DMS153 treated with DMSO at 0.1 percent for 48 hours (cell line): ENCODE results near the gene SLC2A4RG.
A peak's percentile ranks its signal among the peaks of the same experiment; 100 is the strongest.

Source experiments
- DNase-seq: peaks from one replicate; lab custom pipeline; 2025; ENCODE audit not compliant: unreplicated experiment; lab: John Stamatoyannopoulos, UW

SLC2A4RG gene

GRCh38 chr20:63740627-63741353 lies 1.2 kb downstream of the SLC2A4RG start:
- peak; percentile 64 for DNase-seq

GRCh38 chr20:63741354-63741675 lies 1.7 kb downstream of the SLC2A4RG start:
- DNase-seq: no peak

- DNase-seq: no peak
These were observed 2.3 kb downstream of the SLC2A4RG start for GRCh38 chr20:63741676-63742380.

GRCh38 chr20:63742381-63743024 lies 2.9 kb downstream of the SLC2A4RG start:
- no peak for DNase-seq

DNA sequence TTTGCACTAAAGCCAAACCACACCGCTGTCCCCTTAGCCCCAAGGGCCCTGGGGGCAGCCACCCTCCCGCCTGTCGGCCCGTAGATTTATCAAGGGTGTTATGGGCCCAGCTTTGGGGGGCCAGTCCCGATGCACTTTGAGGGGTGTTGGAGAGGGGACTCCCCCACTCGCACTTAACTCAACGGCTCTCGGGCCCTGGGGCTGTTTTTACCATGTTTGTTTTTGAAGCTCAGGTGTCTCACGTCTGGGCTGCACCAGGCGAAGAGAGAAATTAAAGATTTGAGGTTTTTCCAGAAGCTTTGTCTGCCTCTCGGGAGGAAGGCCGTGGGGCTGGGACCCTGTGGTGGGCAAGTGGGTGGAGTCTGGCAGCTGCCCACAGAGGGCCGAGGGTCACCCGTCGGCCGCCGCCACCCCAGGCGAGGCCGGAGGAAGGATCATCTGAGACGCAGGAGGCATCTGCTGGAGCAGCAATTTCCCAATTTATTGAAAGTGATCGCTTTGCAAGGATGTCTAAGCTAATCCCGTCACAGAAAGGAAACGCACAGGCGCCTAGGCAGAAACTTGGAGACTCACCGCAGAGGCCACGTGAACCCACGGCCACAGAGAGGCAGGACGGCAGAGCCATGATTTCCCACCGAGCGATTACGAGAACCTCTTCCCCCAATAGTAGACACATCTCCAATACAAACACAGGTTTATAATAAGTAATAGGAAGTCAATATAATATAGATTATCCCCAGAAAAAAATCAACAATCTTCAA lies 3.8 kb downstream of the SLC2A4RG start:
- no peak for DNase-seq

DNA sequence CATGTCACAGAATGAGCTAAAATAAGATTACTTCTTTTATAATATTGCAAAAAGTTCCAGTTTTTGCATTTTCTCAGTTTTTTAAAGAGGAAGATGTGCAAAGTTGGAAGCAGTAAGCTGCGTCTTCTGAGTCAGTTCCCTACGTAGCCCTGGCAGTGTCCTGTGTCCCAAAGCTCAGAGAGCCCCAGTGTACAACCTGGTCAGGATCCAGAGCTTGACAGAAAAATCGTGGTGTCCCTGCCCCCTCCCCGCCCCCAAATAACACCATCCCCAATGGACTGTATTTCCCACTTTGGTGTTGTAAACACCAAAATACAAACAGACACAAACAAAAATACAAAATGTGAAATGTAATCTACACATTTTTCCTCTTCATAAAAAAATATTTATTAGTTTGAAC lies 4.6 kb downstream of the SLC2A4RG start:
- DNase-seq: no peak

DNA sequence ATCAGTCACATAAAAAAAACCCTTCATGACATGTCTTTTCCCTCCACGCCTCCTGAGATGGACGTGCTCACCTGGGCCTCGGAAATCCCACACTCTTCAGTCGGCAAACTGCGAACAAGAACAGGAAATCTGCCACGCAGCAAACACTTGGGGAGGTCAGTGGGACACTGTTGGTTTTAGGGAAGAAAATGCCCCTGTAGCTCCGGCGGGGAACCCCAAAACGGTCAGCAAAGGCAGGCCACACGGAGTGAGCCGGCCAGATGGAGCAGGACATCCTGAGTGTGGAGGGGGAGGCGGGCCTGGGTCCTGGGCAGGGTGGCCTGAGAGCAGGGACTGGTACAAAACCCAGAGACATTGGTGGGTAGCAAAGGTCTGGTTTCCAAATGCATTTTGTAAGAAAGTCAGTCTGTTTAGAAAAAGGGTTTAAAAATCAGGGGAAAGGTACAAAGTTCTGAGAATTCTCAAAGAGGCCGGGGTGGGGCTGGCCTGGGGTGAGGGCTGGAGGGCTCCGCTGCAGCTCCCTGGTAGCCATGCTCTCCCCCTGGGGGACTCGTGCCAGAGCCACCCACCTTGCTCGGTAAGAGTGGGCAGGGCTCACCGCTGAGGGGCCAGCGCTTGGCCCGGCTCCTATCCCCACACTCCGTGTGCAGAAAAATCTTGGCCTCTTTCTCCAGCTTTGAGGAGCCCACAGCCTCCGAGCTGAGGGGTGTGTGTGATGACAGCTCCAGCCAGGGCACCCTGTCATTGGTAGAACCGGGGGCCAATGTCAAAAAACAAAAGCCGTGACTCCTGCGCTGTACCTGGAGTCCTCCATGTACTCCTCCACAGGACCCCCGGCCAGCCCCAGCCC lies 5.2 kb downstream of the SLC2A4RG start:
- DNase-seq: no peak

- DNase-seq: no peak
These were observed 5.8 kb downstream of the SLC2A4RG start for GRCh38 chr20:63745424-63745805.

DNA sequence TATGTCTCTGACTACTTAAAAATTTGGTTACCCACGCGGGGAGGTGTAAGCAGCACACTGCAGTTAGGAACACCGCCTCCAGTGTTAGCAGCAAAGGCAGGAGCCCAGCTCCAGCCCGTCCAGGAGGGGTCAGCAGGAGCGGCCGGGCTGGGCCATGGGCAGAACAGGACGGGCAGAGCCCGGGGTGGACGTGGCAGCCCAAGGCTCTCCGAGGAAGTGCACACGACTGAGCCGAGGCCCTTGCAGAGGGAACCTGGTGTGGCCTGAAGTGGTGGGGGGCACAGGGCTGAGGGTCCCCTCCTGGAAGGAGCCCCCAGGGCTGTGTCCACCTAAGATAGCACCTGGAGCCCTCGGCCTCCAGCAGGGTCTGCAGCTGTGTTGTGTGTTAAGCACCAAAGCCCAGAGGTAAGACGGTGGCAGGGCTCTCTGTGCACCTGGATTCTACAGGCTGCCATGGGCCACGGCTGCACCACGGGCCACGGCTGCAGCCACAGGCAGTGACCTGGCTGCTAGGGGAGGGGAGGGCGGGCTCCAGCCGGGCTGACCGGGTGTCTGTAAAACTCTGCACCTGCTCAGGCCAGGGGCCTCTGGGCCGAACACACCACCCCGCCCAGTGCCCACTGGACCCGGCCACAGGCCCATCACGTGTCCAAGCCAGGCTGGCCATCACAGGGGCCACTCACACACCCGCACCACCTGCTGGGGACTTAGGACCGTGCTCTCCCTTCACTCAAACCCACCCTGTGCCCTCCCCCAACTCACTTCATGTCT lies 6.6 kb downstream of the SLC2A4RG start:
- DNase-seq: no peak

- no peak for DNase-seq
These were observed 7.3 kb downstream of the SLC2A4RG start for GRCh38 chr20:63746751-63747315.

- DNase-seq: no peak
These were observed 8.1 kb downstream of the SLC2A4RG start for GRCh38 chr20:63747622-63748069.

DNA sequence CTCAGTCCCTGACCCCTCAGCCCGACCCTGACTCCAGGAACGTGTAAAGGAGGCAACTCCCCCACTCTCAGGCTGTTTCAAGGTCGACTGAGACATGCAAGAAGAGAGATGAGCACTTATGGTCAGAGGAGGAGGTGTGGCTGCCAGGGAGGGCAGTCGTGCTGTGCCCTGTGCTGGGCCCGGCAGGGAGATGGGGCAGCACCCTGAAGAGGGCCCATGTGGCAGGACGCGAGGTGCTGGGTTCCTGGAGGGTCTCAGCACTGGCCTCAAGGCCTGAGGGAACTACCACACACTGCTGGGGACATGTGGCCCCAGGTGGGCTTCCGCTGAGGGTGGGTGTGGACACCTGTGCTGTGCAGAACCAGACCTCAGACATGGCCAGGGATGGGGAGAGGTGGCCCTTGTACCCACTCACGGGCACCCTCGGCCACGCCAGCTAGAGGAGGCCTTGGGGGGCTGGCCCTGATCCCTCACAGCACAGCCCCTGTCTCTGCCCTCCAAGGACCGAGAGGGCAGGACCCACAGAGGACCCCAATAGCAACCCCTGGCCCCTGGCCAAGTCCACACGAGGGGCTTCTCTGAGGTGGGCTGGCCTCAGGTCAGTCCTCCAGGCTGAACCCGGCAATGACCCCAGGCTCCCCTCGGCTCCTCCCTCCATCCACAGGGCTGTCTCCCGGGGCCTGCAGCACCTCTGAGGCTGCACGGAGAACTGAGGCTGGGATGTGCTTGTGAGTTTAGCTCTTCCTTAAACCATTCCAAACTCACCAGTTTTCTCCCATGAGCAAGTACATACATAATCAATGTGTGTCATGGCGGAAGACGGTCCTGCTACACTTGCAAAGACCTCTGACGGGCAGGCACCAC lies 8.7 kb downstream of the SLC2A4RG start:
- no peak for DNase-seq

- DNase-seq: no peak
These were observed 9.3 kb downstream of the SLC2A4RG start for GRCh38 chr20:63748934-63749270.

GRCh38 chr20:63749597-63750508 lies 10.3 kb downstream of the SLC2A4RG start:
- DNase-seq: no peak

DNA sequence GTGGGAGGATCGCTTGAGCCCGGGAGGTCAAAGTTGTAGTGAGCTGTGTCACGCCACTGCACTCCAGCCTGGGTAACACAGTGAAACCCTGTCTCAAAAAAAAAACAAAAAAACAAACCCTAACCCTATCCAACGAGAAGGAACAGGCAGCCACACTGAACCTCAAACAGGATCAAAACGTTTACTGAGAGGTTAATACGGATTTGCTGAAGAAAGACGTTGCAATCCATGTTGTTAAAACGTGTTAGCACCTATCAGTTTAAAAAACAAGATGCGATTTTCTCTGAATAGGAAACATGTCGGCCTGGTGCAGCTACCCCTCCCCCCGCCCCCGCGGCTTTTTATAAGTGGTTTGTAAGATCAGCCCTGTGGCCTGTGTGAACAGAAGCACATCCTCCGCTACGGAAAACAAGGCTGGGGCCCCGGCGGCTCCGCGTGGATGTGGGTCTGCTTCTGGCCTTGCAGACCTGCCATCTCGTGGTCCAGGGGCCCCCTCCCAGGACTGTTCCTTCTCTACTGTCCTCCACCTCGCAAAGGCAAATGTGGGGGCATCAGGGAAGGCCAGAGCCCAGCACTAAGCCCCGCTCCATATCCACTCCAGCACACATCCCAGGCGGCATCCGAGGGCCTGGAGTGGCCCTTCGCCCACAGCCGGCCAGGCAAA lies 11.4 kb downstream of the SLC2A4RG start:
- DNase-seq: no peak

DNA sequence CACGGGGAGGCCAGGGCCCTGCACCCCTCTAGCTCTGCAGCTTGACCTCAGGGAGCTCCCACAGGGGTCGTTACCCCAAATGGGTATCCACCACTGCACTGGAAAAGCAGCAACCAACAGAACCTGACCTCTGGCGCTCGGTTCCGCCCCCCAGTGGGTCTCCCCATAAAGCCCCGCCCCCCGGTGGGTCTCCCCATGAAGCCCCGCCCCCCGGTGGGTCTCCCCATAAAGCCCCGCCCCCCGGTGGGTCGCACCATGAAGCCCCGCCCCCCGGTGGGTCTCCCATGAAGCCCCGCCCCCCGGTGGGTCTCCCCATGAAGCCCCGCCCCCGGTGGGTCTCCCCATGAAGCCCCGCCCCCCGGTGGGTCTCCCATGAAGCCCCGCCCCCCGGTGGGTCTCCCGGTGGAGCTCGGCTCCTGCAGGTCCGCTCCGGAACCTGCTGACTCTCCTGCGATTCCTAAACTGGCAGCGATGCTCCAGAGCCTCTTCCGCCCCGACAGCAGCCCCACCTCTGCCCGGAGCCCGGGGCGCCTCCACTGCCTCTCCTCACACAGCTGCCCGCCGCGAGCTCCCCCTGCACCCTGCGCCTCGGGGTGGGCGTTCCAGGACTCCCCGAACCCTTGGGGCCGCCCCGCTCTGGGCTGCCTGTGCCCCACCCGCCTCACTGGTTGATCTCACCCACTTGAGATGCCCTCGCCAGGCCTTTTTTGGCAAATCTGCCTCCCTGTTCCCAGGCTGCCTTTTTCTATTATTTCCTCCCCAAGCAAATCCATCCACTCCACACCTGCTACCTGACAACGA lies 12.1 kb downstream of the SLC2A4RG start:
- DNase-seq: peak; percentile 3
